Endothelial cell (in vitro differentiated cells): ENCODE results near the gene MGST2. TPM values are rescaled to one million over a fixed set of nuclear protein-coding genes. Genes with fewer than 3 reads are reported as not detected.

ENCODE experiments used
- DNase-seq: peaks from one replicate; pipeline ENCODE4 v3.0.0; 2021; ENCODE audit warnings: low spot score
- H3K27ac Mint-ChIP-seq: one replicate; pipeline ENCODE4 v1.8.0; 2021; ENCODE audit warnings: mixed read lengths, inconsistent platforms; ENCODE audit not compliant: unreplicated experiment
- H3K27me3 Mint-ChIP-seq: one replicate; pipeline ENCODE4 v1.8.0; 2021; ENCODE audit warnings: mild to moderate bottlenecking, moderate library complexity, mixed read lengths, inconsistent platforms; ENCODE audit not compliant: unreplicated experiment
- H3K36me3 Mint-ChIP-seq: one replicate; pipeline ENCODE4 v1.8.0; 2021; ENCODE audit warnings: mild to moderate bottlenecking, low read depth, mixed read lengths, inconsistent platforms; ENCODE audit not compliant: unreplicated experiment
- H3K4me1 Mint-ChIP-seq: one replicate; pipeline ENCODE4 v1.8.0; 2021; ENCODE audit warnings: mild to moderate bottlenecking, mixed read lengths, inconsistent platforms; ENCODE audit not compliant: unreplicated experiment
- H3K4me3 Mint-ChIP-seq: one replicate; pipeline ENCODE4 v1.8.0; 2021; ENCODE audit warnings: mild to moderate bottlenecking, mixed read lengths, inconsistent platforms; ENCODE audit not compliant: unreplicated experiment
- H3K9me3 Mint-ChIP-seq: one replicate; pipeline ENCODE4 v1.8.0; 2021; ENCODE audit warnings: mixed read lengths, inconsistent platforms; ENCODE audit not compliant: unreplicated experiment
- total RNA-seq: library from RNA; stranded (reverse); fragmentation: NEBNext Ultra II Directional; extraction: Animal tissue kit (Norgen Biotek cat#: 25700); gene quantifications from one replicate; pipeline ENCODE4 v1.2.1, GENCODE V29; 2021; ENCODE audit not compliant: unreplicated experiment
- TF ChIP-seq, protein P1 (sequence below): fragments of 200-600 bp; sonication (generic); IDR thresholded peaks from one replicate; pipeline ENCODE4 v1.5.0; 2021; ENCODE audit warnings: antibody characterized with exemption; ENCODE audit not compliant: unreplicated experiment

The MGST2 gene
- total RNA-seq, 1 donor from 2014 or later: 98.3 TPM

GRCh38 chr4:139658185-139658584 lies 7.4 kb upstream of the MGST2 start:
- TF ChIP-seq, protein P1, sequence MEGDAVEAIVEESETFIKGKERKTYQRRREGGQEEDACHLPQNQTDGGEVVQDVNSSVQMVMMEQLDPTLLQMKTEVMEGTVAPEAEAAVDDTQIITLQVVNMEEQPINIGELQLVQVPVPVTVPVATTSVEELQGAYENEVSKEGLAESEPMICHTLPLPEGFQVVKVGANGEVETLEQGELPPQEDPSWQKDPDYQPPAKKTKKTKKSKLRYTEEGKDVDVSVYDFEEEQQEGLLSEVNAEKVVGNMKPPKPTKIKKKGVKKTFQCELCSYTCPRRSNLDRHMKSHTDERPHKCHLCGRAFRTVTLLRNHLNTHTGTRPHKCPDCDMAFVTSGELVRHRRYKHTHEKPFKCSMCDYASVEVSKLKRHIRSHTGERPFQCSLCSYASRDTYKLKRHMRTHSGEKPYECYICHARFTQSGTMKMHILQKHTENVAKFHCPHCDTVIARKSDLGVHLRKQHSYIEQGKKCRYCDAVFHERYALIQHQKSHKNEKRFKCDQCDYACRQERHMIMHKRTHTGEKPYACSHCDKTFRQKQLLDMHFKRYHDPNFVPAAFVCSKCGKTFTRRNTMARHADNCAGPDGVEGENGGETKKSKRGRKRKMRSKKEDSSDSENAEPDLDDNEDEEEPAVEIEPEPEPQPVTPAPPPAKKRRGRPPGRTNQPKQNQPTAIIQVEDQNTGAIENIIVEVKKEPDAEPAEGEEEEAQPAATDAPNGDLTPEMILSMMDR: no peak
- Mint-ChIP-seq H3K4me3 (no peak overlapping the region), H3K36me3 (no peaks in the 10 kb centered on the region), H3K27ac (peak overlapping the region; percentile 62), H3K9me3 (no peaks in the 10 kb centered on the region), H3K4me1 (peaks cover 49% of the 10 kb centered on the region), H3K27me3 (peaks cover 8% of the 10 kb centered on the region)
- DNase-seq: no peak

- peak overlapping the region; percentile 62 for H3K27ac Mint-ChIP-seq
- no peaks in the 10 kb centered on the region for H3K36me3 Mint-ChIP-seq
- TF ChIP-seq, protein P1: no peak
- peaks cover 5% of the 10 kb centered on the region for H3K27me3 Mint-ChIP-seq
- no peaks in the 10 kb centered on the region for H3K9me3 Mint-ChIP-seq
- DNase-seq: no peak
- peaks cover 53% of the 10 kb centered on the region for H3K4me1 Mint-ChIP-seq
- H3K4me3 Mint-ChIP-seq: no peak overlapping the region
Observed at GRCh38 chr4:139658586-139659382, 6.8 kb upstream of the MGST2 start.

DNA sequence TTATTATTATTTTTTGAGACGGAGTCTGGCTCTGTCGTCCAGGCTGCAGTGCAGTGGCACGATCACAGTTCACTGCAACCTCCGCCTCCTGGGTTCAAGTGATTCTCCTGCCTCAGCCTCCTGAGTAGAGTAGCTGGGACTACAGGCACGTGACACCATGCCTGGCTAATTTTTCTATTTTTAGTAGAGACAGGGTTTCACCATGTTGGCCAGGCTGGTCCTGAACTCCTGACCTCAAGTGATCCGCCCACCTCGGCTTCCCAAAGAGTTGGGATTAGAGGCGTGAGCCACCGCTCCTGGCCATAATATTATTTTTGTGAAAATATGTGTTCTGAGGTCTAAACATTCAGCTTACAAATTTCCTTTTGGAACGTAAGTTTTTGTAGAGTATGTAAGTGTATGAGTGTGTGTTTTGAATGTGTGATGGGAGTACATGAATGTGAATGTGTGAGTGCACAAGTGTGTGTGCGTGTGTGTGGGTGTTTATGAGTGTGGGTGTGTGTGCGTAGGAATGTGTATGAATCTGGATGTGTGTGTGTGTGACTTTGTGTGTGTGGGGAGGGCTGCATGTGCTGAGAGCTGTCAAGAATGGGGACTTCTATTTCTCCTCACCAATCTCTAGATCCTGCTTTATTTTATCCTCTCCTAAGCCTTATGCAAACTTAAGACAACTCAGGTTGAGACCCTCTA lies 5.7 kb upstream of the MGST2 start:
- Mint-ChIP-seq H3K4me1 (peaks cover 56% of the 10 kb centered on the region), H3K27me3 (peaks cover 5% of the 10 kb centered on the region), H3K9me3 (no peaks in the 10 kb centered on the region), H3K27ac (no peak overlapping the region), H3K36me3 (no peaks in the 10 kb centered on the region), H3K4me3 (no peak overlapping the region)
- TF ChIP-seq, protein P1: no peak
- no peak for DNase-seq

GRCh38 chr4:139660568-139661043 lies 5.0 kb upstream of the MGST2 start:
- no peak overlapping the region for H3K4me3 Mint-ChIP-seq
- peak overlapping the region; percentile 24 for H3K27ac Mint-ChIP-seq
- H3K27me3 Mint-ChIP-seq: peaks cover 5% of the 10 kb centered on the region
- TF ChIP-seq, protein P1: no peak
- H3K9me3 Mint-ChIP-seq: no peaks in the 10 kb centered on the region
- peaks cover 54% of the 10 kb centered on the region for H3K4me1 Mint-ChIP-seq
- peaks cover 4% of the 10 kb centered on the region for H3K36me3 Mint-ChIP-seq
- no peak for DNase-seq
